Keratinocyte (primary cell): ENCODE measurements around the gene CLIC3.

Experiments
- CTCF ChIP-seq, 3 experiments: IDR thresholded peaks in 1 of 3; conservative IDR thresholded peaks in 1 of 3; optimal IDR thresholded peaks in 1 of 3; 2 replicates in 2 of 3; 3 replicates in 1 of 3; pipeline versions ENCODE3 to v1.5.1; 2011; ENCODE audit warnings: low read length in 3 of 3, mild to moderate bottlenecking in 3 of 3, moderate library complexity in 2 of 3, control low read depth in 1 of 3, inconsistent platforms in 1 of 3; ENCODE audit not compliant: insufficient read depth in 2 of 3; ENCODE audit errors: extremely low read depth in 1 of 3
- EZH2 ChIP-seq: IDR thresholded peaks from one replicate; pipeline ENCODE4 v1.6.1; 2012; ENCODE audit warnings: inconsistent platforms, mild to moderate bottlenecking, low read length, moderate library complexity

GRCh38 chr9:137027369-137028262 lies 31.2 kb upstream of the CLIC3 start, which contains the start of gene ABCA2:
- TF ChIP-seq CTCF (optimal IDR thresholded peaks at IDR 0.05 in 1 of 3, IDR thresholded peaks at IDR 0.05 in 1 of 3, conservative IDR thresholded peaks at IDR 0.05 in 1 of 3; ENCODE audit: extremely low read depth in 1 of 3, insufficient read depth in 2 of 3, low read length in 3 of 3) (no peak), EZH2 (no peak)
